PC-9 (cell line): ENCODE data around the gene MKI67. TPM values are rescaled to one million over a fixed set of nuclear protein-coding genes. Genes with fewer than 3 reads are reported as not detected.

ENCODE experiments used
- BruUV-seq: library from RNA; stranded (reverse); fragments of 400-500 nt; replicated peaks from 2 replicates; lab custom pipeline; 2021; lab: Mats Ljungman, UMichigan
- CTCF ChIA-PET: fragments of 300-600 bp; sonication (Branson Sonifier 250); formaldehyde crosslinking; loops from one replicate; lab custom pipeline; 2022; ENCODE audit warnings: antibody characterized with exemption; lab: Charles Lee
- POLR2A ChIA-PET: fragments of 300-600 bp; sonication (Branson Sonifier 250); formaldehyde crosslinking; loops from one replicate; lab custom pipeline; 2022; ENCODE audit warnings: antibody characterized with exemption; ENCODE audit not compliant: unreplicated experiment; lab: Charles Lee
- DNase-seq, 2 experiments: peaks; one replicate each; pipeline versions ENCODE4 v3.0.0 to v3.0.0-alpha.2; 2015 to 2022; ENCODE audit warnings: mixed read lengths in 1 of 2
- H2AFZ ChIP-seq: fragments of 200-600 bp; sonication (generic); 2 replicates; pipeline ENCODE4 v1.8.1; 2017; ENCODE audit warnings: antibody characterized with exemption
- H3F3A ChIP-seq: fragments of 200-600 bp; sonication (generic); 2 replicates; pipeline ENCODE4 v1.8.1; 2017; ENCODE audit warnings: antibody characterized with exemption, mild to moderate bottlenecking, low read depth; ENCODE audit not compliant: insufficient read depth
- H3K27ac ChIP-seq: fragments of 200-600 bp; sonication (generic); 2 replicates; pipeline ENCODE4 v1.6.1; 2016; ENCODE audit warnings: mixed run types
- H3K27me3 ChIP-seq: fragments of 200-600 bp; sonication (generic); 2 replicates; pipeline ENCODE4 v1.6.1; 2016; ENCODE audit warnings: low read depth, mixed run types; ENCODE audit not compliant: insufficient read depth
- H3K36me3 ChIP-seq: fragments of 200-600 bp; sonication (generic); 2 replicates; pipeline ENCODE4 v1.6.1; 2016; ENCODE audit warnings: low read depth, mixed run types
- H3K4me1 ChIP-seq: fragments of 200-600 bp; sonication (generic); replicated peaks from 2 replicates; pipeline ENCODE4 v1.6.1; 2016; ENCODE audit warnings: mixed run types; ENCODE audit not compliant: insufficient read depth
- H3K4me2 ChIP-seq: fragments of 200-600 bp; sonication (generic); 2 replicates; pipeline ENCODE4 v1.6.1; 2017; ENCODE audit warnings: mixed run types
- H3K4me3 ChIP-seq: fragments of 200-600 bp; sonication (generic); 2 replicates; pipeline ENCODE4 v1.6.1; 2016; ENCODE audit warnings: mixed run types
- H3K79me2 ChIP-seq: fragments of 200-600 bp; sonication (generic); 2 replicates; pipeline ENCODE4 v1.6.1; 2017; ENCODE audit warnings: low read depth, mixed run types
- H3K9me2 ChIP-seq: fragments of 200-600 bp; sonication (generic); 2 replicates; pipeline ENCODE4 v1.8.1; 2017; ENCODE audit warnings: mild to moderate bottlenecking; ENCODE audit not compliant: insufficient read depth
- H3K9me3 ChIP-seq: fragments of 200-600 bp; sonication (generic); 2 replicates; pipeline ENCODE4 v1.8.1; 2016; ENCODE audit warnings: low read depth; ENCODE audit not compliant: insufficient read depth
- H4K20me1 ChIP-seq: fragments of 200-600 bp; sonication (generic); 2 replicates; pipeline ENCODE4 v1.8.1; 2017; ENCODE audit not compliant: insufficient read depth
- EZH2 ChIP-seq: fragments of 200-600 bp; sonication (generic); IDR thresholded peaks from 2 replicates; pipeline ENCODE4 v1.8.0; 2017; ENCODE audit warnings: antibody characterized with exemption, low read depth
- intact Hi-C: fragments of 100-400 bp; cut with micrococcal nuclease; formaldehyde crosslinking; loops from one replicate; pipeline ENCODE4 v1.10.0; 2022; ENCODE audit not compliant: unreplicated experiment
- total RNA-seq: library from RNA; stranded (reverse); gene quantifications from 2 replicates; pipeline ENCODE4 v1.2.3, GENCODE V29; 2021
- TF ChIP-seq, protein P1 (sequence below): fragments of 200-600 bp; sonication (generic); conservative IDR thresholded peaks from 2 replicates; pipeline ENCODE4 v1.6.1; 2017; ENCODE audit warnings: mixed run types, antibody characterized with exemption, mild to moderate bottlenecking, moderate library complexity

Gene MKI67
- total RNA-seq, 1 experiment from 2014 or later: 114 TPM

DNA sequence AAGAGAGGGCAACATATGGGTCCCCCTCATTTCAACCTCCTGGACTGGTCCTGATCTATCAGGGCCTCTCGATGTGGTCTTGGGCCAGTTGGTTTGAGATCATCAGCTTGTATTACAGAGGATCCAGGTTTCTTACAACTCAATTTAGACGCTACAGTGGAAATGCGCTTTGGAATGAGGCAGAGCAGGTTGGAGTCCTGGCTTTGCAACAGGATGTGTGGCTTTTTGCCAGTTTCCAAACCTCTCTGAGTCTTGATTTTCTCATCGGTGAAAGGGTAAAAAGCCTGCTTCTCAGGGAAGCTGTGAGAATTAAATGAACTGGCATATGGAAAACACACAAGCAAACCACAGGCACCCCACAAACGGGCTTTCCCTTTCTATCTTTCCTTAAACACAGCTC, 37.5 kb upstream of the MKI67 start:
- TF ChIP-seq, protein P1, sequence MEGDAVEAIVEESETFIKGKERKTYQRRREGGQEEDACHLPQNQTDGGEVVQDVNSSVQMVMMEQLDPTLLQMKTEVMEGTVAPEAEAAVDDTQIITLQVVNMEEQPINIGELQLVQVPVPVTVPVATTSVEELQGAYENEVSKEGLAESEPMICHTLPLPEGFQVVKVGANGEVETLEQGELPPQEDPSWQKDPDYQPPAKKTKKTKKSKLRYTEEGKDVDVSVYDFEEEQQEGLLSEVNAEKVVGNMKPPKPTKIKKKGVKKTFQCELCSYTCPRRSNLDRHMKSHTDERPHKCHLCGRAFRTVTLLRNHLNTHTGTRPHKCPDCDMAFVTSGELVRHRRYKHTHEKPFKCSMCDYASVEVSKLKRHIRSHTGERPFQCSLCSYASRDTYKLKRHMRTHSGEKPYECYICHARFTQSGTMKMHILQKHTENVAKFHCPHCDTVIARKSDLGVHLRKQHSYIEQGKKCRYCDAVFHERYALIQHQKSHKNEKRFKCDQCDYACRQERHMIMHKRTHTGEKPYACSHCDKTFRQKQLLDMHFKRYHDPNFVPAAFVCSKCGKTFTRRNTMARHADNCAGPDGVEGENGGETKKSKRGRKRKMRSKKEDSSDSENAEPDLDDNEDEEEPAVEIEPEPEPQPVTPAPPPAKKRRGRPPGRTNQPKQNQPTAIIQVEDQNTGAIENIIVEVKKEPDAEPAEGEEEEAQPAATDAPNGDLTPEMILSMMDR: no peak
- no peak for TF ChIP-seq EZH2
- H3K27me3 ChIP-seq: peaks cover 35% of the 10 kb centered on the region
- H2AFZ ChIP-seq: no peak overlapping the region
- no peaks in the 10 kb centered on the region for H3K9me2 ChIP-seq
- no peak for DNase-seq
- no TSS peak for BruUV-seq
- no peak overlapping the region for H3K4me2 ChIP-seq
- H3K27ac ChIP-seq: no peak overlapping the region
- H3K4me1 ChIP-seq: no peaks in the 10 kb centered on the region
- ChIA-PET POLR2A (no interaction called here), CTCF (no interaction called here)
- intact Hi-C loops: no loop called here
- no peaks in the 10 kb centered on the region for H3K36me3 ChIP-seq
- H3K4me3 ChIP-seq: no peak overlapping the region
- no peaks in the 10 kb centered on the region for H3K79me2 ChIP-seq
- no peaks in the 10 kb centered on the region for H3K9me3 ChIP-seq
- H4K20me1 ChIP-seq: no peaks in the 10 kb centered on the region
- H3F3A ChIP-seq: no peaks in the 10 kb centered on the region

DNA sequence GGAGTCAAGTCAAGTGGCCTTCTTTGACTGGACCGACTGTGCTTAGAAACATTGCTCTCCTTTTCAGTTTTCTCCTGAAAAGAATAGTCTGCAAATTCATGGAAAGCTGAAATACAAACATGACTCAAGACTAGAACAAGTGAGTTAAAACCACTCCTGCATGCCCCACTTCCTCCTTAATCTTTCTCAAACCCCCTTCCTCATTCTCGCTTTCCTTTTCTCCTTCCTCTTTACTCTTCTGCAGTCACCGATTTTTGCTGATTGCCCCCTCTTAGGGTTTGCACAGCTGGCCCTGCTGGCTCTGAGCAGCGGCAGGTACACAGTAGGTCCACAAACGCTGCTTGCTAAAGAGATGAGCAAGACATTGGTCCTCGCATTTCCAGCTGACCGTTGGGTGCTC, 34.8 kb upstream of the MKI67 start:
- intact Hi-C loops: no loop called here
- CTCF ChIA-PET: no interaction called here
- POLR2A ChIA-PET: no interaction called here

DNA sequence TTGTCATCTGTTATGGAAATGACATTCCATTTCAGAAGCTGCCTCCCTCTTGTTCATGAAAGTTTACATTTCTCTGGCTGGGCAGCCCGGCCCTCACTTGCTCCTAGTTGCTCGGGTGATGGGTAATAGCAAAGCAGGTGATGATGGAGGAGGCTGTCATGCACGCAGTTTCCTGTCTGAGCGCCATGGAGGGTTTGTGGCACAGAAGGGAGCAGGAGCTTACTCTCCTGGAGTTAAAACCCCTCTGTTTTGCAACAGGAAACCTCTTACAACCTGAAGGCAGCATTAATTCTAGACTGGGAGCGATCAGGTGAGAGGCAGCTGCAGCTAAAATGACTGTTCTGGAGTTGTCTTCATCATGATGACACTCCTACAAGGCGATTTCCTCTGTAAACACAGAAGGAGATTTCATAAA, 34.1 kb upstream of the MKI67 start:
- Histone ChIP-seq H3K27me3 (peaks cover 57% of the 10 kb centered on the region), H3K4me3 (no peak overlapping the region), H3K4me1 (no peaks in the 10 kb centered on the region), H3K36me3 (no peaks in the 10 kb centered on the region), H3K27ac (no peak overlapping the region), H3K9me3 (no peaks in the 10 kb centered on the region), H2AFZ (no peak overlapping the region), H3K4me2 (no peak overlapping the region), H3K79me2 (no peaks in the 10 kb centered on the region), H3F3A (no peaks in the 10 kb centered on the region), H4K20me1 (no peaks in the 10 kb centered on the region), H3K9me2 (no peaks in the 10 kb centered on the region)
- BruUV-seq: no TSS peak
- ChIA-PET CTCF (no interaction called here), POLR2A (no interaction called here)
- intact Hi-C loops: no loop called here
- no peak for TF ChIP-seq EZH2
- TF ChIP-seq, protein P1: no peak
- no peak for DNase-seq

More for the DNA sequence above, 34.8 kb upstream of the MKI67 start:
- Histone ChIP-seq H3K27ac (no peak overlapping the region), H2AFZ (no peak overlapping the region), H3K79me2 (no peaks in the 10 kb centered on the region), H3K4me3 (no peak overlapping the region), H3K9me3 (no peaks in the 10 kb centered on the region), H3K4me1 (no peaks in the 10 kb centered on the region), H3K27me3 (peaks cover 54% of the 10 kb centered on the region), H3K36me3 (no peaks in the 10 kb centered on the region), H3K4me2 (no peak overlapping the region), H4K20me1 (no peaks in the 10 kb centered on the region), H3F3A (no peaks in the 10 kb centered on the region), H3K9me2 (no peaks in the 10 kb centered on the region)
- DNase-seq: no peak
- TF ChIP-seq, protein P1: no peak
- no peak for TF ChIP-seq EZH2
- no TSS peak for BruUV-seq
